ENCODE results near the gene KLRC3.

DNA sequence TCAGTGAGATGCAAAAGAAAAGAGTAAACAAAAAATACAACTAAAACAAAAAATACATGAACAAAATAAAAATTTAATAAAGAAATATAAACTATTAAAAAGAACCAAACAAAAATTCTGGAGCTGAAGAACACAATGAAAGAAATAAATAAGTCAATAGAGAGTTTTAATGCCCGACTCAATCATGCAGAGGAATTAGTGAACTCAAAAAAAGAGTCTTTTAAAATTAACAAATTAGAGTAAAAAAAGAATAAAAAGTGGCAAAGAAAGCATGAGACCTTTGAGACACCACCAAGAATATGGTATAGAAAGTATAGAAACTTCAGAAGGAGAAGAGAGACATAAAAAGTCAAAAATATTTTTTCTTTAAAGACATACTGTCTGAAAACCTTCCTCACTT, 35.4 kb upstream of the KLRC3 start:
- TF ChIP-seq EP300 (IDR thresholded peaks at IDR 0.05; ENCODE audit: borderline replicate concordance) (no peak), FOXM1 (IDR thresholded peaks at IDR 0.05; ENCODE audit: borderline replicate concordance, low read depth) (no peak), TAF1 (IDR thresholded peaks at IDR 0.05; ENCODE audit: low read depth) (no peak)
